ENCODE data around the gene THRB. TPM values are rescaled to one million over a fixed set of nuclear protein-coding genes. Genes with fewer than 3 reads are reported as not detected.

THRB gene
- total and polyA plus RNA-seq, 2 experiments from 2014 or later: 26.8 to 60.0 TPM

- no peaks in the 10 kb centered on the region for H3K36me3 ChIP-seq (replicated peaks; ENCODE audit: insufficient read depth, low read depth)
- WGBS (ENCODE audit: low lambda C conversion rate, missing lambda C conversion rate): 89% methylated on average over 5 of the region's 5 CpGs
- H3K9me3 ChIP-seq (ENCODE audit: low read depth): no peaks in the 10 kb centered on the region
- H3K9me2 ChIP-seq (replicated peaks; ENCODE audit: insufficient read depth): no peaks in the 10 kb centered on the region
- no peak overlapping the region for H3K4me2 ChIP-seq
- H3K4me3 ChIP-seq: no peak overlapping the region
- peak overlapping the region; percentile 49 for H3K27ac ChIP-seq
- H3K79me2 ChIP-seq: no peaks in the 10 kb centered on the region
- no peak for DNase-seq (ENCODE audit: low spot score)
- no peaks in the 10 kb centered on the region for H4K20me1 ChIP-seq (ENCODE audit: insufficient read depth, poor library complexity, severe bottlenecking)
- TF ChIP-seq, protein P1, sequence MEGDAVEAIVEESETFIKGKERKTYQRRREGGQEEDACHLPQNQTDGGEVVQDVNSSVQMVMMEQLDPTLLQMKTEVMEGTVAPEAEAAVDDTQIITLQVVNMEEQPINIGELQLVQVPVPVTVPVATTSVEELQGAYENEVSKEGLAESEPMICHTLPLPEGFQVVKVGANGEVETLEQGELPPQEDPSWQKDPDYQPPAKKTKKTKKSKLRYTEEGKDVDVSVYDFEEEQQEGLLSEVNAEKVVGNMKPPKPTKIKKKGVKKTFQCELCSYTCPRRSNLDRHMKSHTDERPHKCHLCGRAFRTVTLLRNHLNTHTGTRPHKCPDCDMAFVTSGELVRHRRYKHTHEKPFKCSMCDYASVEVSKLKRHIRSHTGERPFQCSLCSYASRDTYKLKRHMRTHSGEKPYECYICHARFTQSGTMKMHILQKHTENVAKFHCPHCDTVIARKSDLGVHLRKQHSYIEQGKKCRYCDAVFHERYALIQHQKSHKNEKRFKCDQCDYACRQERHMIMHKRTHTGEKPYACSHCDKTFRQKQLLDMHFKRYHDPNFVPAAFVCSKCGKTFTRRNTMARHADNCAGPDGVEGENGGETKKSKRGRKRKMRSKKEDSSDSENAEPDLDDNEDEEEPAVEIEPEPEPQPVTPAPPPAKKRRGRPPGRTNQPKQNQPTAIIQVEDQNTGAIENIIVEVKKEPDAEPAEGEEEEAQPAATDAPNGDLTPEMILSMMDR (IDR thresholded peaks at IDR 0.05; ENCODE audit: poor library complexity): no peak
- TF ChIP-seq EZH2phosphoT487 (IDR thresholded peaks at IDR 0.05; ENCODE audit: low read depth, severe bottlenecking, unreplicated experiment) (no peak), EZH2 (IDR thresholded peaks at IDR 0.05; ENCODE audit: borderline replicate concordance) (no peak)
- H2AFZ ChIP-seq: no peak overlapping the region
- peaks cover 27% of the 10 kb centered on the region for H3K4me1 ChIP-seq (ENCODE audit: insufficient read depth)
- H3K27me3 ChIP-seq: no peaks in the 10 kb centered on the region
Measured at GRCh38 chr3:24510030-24510648, 15.5 kb upstream of the THRB start.

DNA sequence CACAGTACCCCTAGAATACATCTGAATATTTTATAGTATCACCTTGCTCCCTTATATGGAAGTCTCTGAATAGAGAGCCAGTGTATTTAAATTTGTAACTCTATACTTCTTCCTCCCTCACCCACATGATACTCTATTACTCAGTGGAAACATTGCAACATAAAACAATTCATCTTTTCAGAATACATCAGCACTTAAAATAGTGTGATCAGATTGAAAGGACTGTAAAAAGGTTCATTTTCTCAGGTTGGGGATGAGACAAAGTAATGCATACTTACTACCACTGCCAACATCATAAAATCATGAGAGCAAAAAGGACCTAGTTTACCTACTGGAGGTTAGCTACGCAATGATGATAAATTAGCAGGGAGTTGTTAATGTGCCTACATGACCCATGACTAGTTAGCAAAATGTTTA lies 13.8 kb upstream of the THRB start:
- Histone ChIP-seq H3K36me3 (replicated peaks; ENCODE audit: insufficient read depth, low read depth) (no peaks in the 10 kb centered on the region), H4K20me1 (ENCODE audit: insufficient read depth, poor library complexity, severe bottlenecking) (no peaks in the 10 kb centered on the region), H2AFZ (no peak overlapping the region), H3K79me2 (no peaks in the 10 kb centered on the region), H3K27ac (peak overlapping the region; percentile 56), H3K9me2 (replicated peaks; ENCODE audit: insufficient read depth) (no peaks in the 10 kb centered on the region), H3K4me3 (no peak overlapping the region), H3K9me3 (ENCODE audit: low read depth) (no peaks in the 10 kb centered on the region), H3K4me1 (ENCODE audit: insufficient read depth) (peaks cover 16% of the 10 kb centered on the region), H3K4me2 (no peak overlapping the region), H3K27me3 (no peaks in the 10 kb centered on the region)
- TF ChIP-seq, protein P1 (IDR thresholded peaks at IDR 0.05; ENCODE audit: poor library complexity): no peak
- TF ChIP-seq EZH2 (IDR thresholded peaks at IDR 0.05; ENCODE audit: borderline replicate concordance) (no peak), EZH2phosphoT487 (IDR thresholded peaks at IDR 0.05; ENCODE audit: low read depth, severe bottlenecking, unreplicated experiment) (no peak)
- 79% methylated on average over 1 of the region's 1 CpG for WGBS (ENCODE audit: low lambda C conversion rate, missing lambda C conversion rate)
- DNase-seq (ENCODE audit: low spot score): no peak

GRCh38 chr3:24507776-24508422 lies 13.2 kb upstream of the THRB start:
- H3K9me2 ChIP-seq (replicated peaks; ENCODE audit: insufficient read depth): no peaks in the 10 kb centered on the region
- H4K20me1 ChIP-seq (ENCODE audit: insufficient read depth, poor library complexity, severe bottlenecking): no peaks in the 10 kb centered on the region
- DNase-seq (ENCODE audit: low spot score): no peak
- peaks cover 14% of the 10 kb centered on the region for H3K4me1 ChIP-seq (ENCODE audit: insufficient read depth)
- no peak overlapping the region for H3K4me3 ChIP-seq
- no peak overlapping the region for H2AFZ ChIP-seq
- H3K27ac ChIP-seq: peak overlapping the region; percentile 56
- no peaks in the 10 kb centered on the region for H3K27me3 ChIP-seq
- TF ChIP-seq EZH2phosphoT487 (IDR thresholded peaks at IDR 0.05; ENCODE audit: low read depth, severe bottlenecking, unreplicated experiment): no peak
- TF ChIP-seq, protein P1 (IDR thresholded peaks at IDR 0.05; ENCODE audit: poor library complexity): no peak
- no peak for TF ChIP-seq EZH2 (IDR thresholded peaks at IDR 0.05; ENCODE audit: borderline replicate concordance)
- no peaks in the 10 kb centered on the region for H3K36me3 ChIP-seq (replicated peaks; ENCODE audit: insufficient read depth, low read depth)
- no peak overlapping the region for H3K4me2 ChIP-seq
- 86% methylated on average over 2 of the region's 2 CpGs for WGBS (ENCODE audit: low lambda C conversion rate, missing lambda C conversion rate)
- no peaks in the 10 kb centered on the region for H3K9me3 ChIP-seq (ENCODE audit: low read depth)
- H3K79me2 ChIP-seq: no peaks in the 10 kb centered on the region
